Smooth muscle cell (in vitro differentiated cells): Measurements from ENCODE around the gene BCAS3. TPM values are rescaled to one million over a fixed set of nuclear protein-coding genes. Genes with fewer than 3 reads are reported as not detected.

Experiments
- DNase-seq: peaks from one replicate; lab custom pipeline; 2025; ENCODE audit not compliant: unreplicated experiment; lab: John Stamatoyannopoulos, UW
- H2AFZ ChIP-seq: fragments of 200-600 bp; sonication (generic); 2 replicates; pipeline ENCODE4 v1.6.0; 2016; ENCODE audit warnings: antibody characterized with exemption, low read depth, mild to moderate bottlenecking
- H3F3A ChIP-seq: fragments of 200-600 bp; sonication (generic); 2 replicates; pipeline ENCODE4 v1.6.0; 2017; ENCODE audit warnings: antibody characterized with exemption, low read depth
- H3K27ac ChIP-seq: fragments of 200-600 bp; sonication (generic); 2 replicates; pipeline ENCODE4 v1.5.1; 2016; ENCODE audit warnings: low read depth, mild to moderate bottlenecking
- H3K27me3 ChIP-seq: fragments of 200-600 bp; sonication (generic); 2 replicates; pipeline ENCODE4 v1.6.1; 2016; ENCODE audit warnings: low read depth, mild to moderate bottlenecking
- H3K36me3 ChIP-seq: fragments of 200-600 bp; sonication (generic); 2 replicates; pipeline ENCODE4 v1.5.1; 2016; ENCODE audit warnings: low read depth
- H3K4me1 ChIP-seq: fragments of 200-600 bp; sonication (generic); 2 replicates; pipeline ENCODE4 v1.5.1; 2016; ENCODE audit warnings: low read depth
- H3K4me2 ChIP-seq: fragments of 200-600 bp; sonication (generic); 2 replicates; pipeline ENCODE4 v1.6.0; 2016; ENCODE audit warnings: mild to moderate bottlenecking
- H3K4me3 ChIP-seq: fragments of 200-600 bp; sonication (generic); 2 replicates; pipeline ENCODE4 v1.5.1; 2016; ENCODE audit warnings: mild to moderate bottlenecking
- H3K79me2 ChIP-seq: fragments of 200-600 bp; sonication (generic); 2 replicates; pipeline ENCODE4 v1.6.0; 2016; ENCODE audit warnings: low read depth, mild to moderate bottlenecking
- H3K9ac ChIP-seq: fragments of 200-600 bp; sonication (generic); 2 replicates; pipeline ENCODE4 v1.6.0; 2016; ENCODE audit warnings: low read depth
- H3K9me3 ChIP-seq: fragments of 200-600 bp; sonication (generic); replicated peaks from 2 replicates; pipeline ENCODE4 v1.5.1; 2016; ENCODE audit warnings: low read depth
- H4K20me1 ChIP-seq: fragments of 200-600 bp; sonication (generic); 2 replicates; pipeline ENCODE4 v1.6.0; 2016; ENCODE audit warnings: low read depth
- CTCF ChIP-seq: fragments of 200-600 bp; sonication (generic); IDR thresholded peaks from 2 replicates; pipeline ENCODE4 v1.5.1; 2017; ENCODE audit warnings: borderline replicate concordance, mild to moderate bottlenecking, antibody characterized with exemption; ENCODE audit not compliant: insufficient read depth, poor library complexity, severe bottlenecking
- WGBS: methylation state at CpG from one replicate; pipeline ENCODE4 v1.1.7; 2016; ENCODE audit warnings: low lambda C conversion rate; 5-methylcytosine and 5-hydroxymethylcytosine counted together
- polyA plus RNA-seq: library from polyadenylated mRNA; unstranded; fragments of >200 nt; fragmentation: Nextera tagmentation; extraction: Ambion mirVana; gene quantifications from 2 replicates; pipeline ENCODE4 v1.2.1, GENCODE V29; 2016
- total RNA-seq: library from RNA; depleted of rRNA; stranded (reverse); fragments of >200 nt; gene quantifications from 2 replicates; pipeline ENCODE4 v1.2.3, GENCODE V29; 2014

Gene BCAS3
- total and polyA plus RNA-seq, 2 experiments from 2014 or later, result 17.2 to 54.5 TPM

- Histone ChIP-seq H3K36me3 (no peaks in the 10 kb centered on the region), H2AFZ (no peak overlapping the region), H3K27ac (peak overlapping the region; percentile 40), H3K4me3 (no peak overlapping the region), H3K9me3 (no peaks in the 10 kb centered on the region), H3K4me2 (peak overlapping the region; percentile 97), H3K4me1 (peaks cover 32% of the 10 kb centered on the region), H3K27me3 (peaks cover 9% of the 10 kb centered on the region), H4K20me1 (peaks cover 8% of the 10 kb centered on the region), H3K9ac (no peak overlapping the region), H3F3A (no peaks in the 10 kb centered on the region), H3K79me2 (peaks cover 33% of the 10 kb centered on the region)
- no peak for DNase-seq
- 66% methylated on average over 10 of the region's 10 CpGs for WGBS
- no peak for TF ChIP-seq CTCF
Observed at GRCh38 chr17:61394630-61395408, 717.2 kb downstream of the BCAS3 start.

- TF ChIP-seq CTCF, result no peak
- WGBS, result 43% methylated on average over 24 of the region's 38 CpGs
- Histone ChIP-seq H3K9ac (no peak overlapping the region), H3K27ac (no peak overlapping the region), H2AFZ (no peak overlapping the region), H3K9me3 (no peaks in the 10 kb centered on the region), H3K4me3 (peak overlapping the region; percentile 77), H3K79me2 (peaks cover 36% of the 10 kb centered on the region), H4K20me1 (peaks cover 9% of the 10 kb centered on the region), H3K36me3 (no peaks in the 10 kb centered on the region), H3K4me1 (peaks cover 33% of the 10 kb centered on the region), H3F3A (no peaks in the 10 kb centered on the region), H3K4me2 (peak overlapping the region; percentile 97), H3K27me3 (peaks cover 9% of the 10 kb centered on the region)
- DNase-seq, result no peak
Observed at GRCh38 chr17:61395409-61395982, 717.8 kb downstream of the BCAS3 start.

GRCh38 chr17:61395983-61396585, 718.4 kb downstream of the BCAS3 start:
- H2AFZ ChIP-seq, result no peak overlapping the region
- no peaks in the 10 kb centered on the region for H3F3A ChIP-seq
- peaks cover 15% of the 10 kb centered on the region for H4K20me1 ChIP-seq
- peak overlapping the region; percentile 19 for H3K9ac ChIP-seq
- peaks cover 42% of the 10 kb centered on the region for H3K79me2 ChIP-seq
- H3K9me3 ChIP-seq, result no peaks in the 10 kb centered on the region
- no peaks in the 10 kb centered on the region for H3K36me3 ChIP-seq
- peak overlapping the region; percentile 62 for H3K27ac ChIP-seq
- H3K4me2 ChIP-seq, result peak overlapping the region; percentile 97
- no peak for DNase-seq
- 11% methylated on average over 46 of the region's 63 CpGs for WGBS
- H3K27me3 ChIP-seq, result peaks cover 9% of the 10 kb centered on the region
- no peak for TF ChIP-seq CTCF
- H3K4me1 ChIP-seq, result peaks cover 39% of the 10 kb centered on the region
- peak overlapping the region; percentile 77 for H3K4me3 ChIP-seq
